8988T (cell line): ENCODE measurements around the gene RAB8A.

Source experiments
- DNase-seq: peaks from one replicate; pipeline ENCODE4 v3.0.0; 2011

RAB8A gene

DNA sequence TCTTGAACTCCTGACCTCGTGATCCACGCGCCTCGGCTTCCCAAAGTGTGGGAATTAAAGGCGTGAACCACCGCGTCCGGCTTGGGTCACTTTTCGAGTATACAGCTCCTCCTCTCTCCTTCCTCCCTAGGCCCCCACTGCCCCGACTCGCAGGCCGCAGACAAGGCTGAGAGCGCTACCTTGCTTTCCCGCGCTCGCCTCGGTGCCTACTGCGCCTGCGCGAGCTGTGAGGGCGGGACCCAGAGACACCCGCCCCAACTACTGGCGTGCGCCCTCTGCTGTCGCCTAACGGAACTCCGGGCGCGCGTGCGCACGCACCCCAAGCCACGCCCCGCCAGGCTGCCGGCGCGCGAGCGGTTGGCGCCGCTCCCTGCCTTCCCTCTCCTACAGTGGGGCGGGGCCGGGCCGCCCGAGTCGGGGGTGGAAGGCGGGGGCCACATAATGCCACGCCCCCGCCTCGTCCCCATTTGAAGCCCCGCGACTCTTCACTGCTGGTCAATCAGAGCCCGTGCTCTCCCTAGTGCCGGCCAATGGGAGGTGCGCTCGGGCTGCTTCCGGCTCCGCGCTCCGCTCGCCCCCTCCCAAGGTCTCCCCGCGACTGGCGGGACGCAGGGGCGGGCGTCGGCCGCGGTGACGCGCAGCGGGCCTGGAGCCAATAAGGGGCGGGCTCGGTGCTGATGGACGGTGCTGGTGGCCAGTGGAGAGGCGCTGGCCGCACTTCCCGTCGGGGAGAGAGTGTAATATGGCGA, at the start of gene RAB8A:
RAB8A (plus strand) TSS at position 730 of the 749 bp plus-strand sequence; CDS start at position 743, 13 bp downstream.
- DNase-seq: peak; percentile 95

DNA sequence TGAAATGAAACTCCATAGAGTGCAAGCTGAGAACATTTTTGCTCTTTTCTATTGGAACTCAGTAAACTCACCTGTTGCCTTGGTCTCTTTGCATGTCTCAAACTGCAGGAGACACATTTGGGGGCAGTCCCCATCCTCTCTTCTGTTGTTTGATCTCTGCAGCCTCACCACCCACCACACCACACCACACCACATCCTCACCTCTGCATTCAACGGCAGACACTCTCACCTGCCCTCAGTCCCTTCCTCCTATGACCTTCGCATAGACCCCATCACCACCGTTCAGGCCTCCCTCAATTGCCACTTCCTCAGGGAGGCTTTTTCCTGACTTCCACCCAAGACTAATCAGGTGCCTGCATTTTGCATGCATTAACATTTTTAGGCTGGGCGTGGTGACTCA, 49.7 kb upstream of the RAB8A start:
- no peak for DNase-seq

DNA sequence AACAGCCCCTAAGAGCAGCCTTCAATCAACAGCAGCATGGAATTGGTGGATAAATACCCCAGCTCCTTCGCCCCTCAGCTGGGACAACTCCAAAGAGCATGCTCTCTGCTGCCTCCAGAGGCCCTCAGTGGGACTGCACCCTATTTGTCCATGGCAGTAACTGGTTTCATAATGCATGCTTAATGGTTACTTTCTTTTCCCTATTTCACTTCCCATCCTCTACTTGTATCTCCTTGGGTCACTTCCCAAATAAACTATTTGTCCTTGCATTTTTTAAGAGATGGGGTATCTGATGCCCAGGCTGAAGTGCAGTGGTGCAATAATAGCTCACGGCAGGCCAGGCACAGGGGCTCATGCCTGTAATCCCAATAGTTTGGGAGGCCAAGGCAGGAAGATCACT, 48.9 kb upstream of the RAB8A start:
- no peak for DNase-seq

DNA sequence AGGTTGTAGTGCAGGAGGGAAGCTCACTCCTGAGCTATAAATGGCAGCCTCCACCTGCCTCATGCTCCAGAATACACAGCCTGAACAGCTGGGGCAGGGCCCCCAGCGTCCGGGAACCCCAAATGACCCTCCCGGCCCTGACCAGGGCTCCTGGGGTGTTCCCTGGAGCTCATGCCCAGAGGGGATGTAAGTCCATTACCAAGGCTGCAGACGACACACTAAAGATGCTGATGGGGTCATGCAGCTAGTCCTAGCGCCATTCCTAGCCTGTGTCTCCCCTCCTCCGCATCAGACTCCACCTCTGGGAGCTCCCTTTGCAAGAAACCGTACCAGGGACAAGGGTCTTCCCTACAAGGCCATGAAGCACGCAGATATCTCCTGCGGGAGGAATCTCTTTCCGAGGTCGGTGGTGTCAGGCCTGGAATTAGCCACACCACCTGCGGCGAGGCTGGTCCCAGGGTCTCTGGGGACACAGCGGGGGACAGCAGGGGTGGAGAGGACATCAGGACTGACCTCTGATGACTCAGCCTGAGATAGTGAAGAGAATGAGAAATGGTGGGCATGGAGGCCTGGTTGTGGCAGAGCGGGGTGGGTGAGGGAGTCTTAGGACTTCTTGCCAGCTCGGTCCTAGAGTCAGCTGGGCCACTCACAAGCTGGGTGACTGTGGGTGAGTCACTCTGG, 47.3 kb upstream of the RAB8A start:
- DNase-seq: no peak

DNA sequence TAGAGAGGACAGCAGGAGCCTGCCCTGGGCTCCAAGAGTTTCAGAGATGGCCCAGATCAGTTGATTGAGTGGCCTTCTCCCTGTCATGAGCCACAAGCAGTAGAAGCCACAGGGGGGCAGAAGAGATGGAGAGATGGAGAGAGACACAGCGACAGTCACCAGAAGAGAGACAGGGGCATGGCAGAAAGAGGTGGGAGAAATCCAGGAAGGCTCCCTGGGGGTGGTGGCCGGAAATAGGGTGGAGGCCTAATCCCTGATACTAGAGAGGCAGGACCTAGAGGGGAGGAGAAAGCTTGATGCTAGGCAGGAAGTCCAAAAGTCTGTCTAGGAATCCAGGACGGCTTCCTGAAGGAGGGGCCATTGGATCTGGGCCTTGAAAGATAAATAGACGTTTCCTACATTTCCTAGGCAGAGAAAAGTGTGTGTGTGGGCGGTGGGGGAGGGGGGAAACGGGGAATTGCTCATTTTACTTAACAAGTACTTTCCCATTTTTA, 45.0 kb upstream of the RAB8A start:
- peak; percentile 55 for DNase-seq

DNA sequence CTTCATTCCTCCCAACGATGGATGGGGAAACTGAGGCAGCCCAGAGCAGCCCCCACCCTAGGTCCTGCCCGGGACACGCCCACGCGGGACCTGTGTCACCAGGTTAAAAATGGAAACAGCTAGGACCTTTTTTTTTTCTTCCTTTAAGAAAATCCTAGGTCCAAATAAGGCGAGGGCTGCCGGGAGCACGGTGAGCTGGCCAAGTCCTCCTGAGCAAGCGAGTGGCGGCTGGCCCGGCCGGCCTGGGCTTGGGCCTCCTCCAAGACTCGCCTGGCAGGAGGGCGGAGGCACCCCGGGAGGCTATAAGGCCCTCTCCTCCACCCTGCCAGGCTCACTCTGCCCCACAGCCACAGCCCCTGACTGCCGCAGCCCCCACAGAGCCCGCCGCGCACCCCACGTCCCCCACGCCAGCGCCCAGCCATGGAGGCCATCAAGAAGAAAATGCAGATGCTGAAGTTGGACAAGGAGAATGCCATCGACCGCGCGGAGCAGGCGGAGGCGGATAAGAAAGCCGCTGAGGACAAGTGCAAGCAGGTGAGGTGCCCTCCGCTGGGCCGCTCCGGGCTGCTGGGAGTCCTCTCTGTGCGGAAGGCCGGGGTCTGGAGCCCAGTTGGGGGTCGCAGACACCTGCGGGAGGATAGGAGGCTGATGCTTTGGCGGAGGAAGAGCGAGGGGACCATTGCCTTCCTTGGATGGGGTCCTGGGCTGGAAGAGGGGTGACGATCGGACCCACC, 44.3 kb upstream of the RAB8A start:
- no peak for DNase-seq

DNA sequence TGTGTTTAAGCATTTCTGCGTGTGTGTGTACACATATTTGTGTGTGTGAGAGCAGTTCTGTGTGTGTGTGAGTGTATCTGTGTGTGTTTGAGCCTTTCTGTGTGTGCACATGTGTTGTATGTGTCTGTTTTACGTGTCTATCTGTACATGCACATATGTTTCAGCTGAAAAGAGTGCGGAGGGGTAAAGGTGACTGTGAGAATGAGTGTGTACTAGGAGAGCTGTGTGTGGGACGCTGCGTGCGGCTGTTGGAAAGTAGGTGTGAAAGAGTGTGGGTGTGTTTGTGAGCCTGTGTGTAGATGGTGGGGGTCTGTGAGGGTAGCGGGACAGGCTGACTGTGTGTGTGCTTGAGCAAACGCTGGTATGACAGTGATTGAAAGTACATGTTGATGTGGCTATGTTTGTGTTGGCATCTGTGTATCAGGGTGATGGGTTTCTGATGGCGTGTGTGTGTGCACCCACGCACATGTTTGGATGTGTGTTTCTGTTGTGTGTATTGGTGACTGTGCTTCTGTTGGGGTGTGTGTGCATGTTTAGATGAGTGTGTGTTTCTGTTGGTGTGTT, 42.9 kb upstream of the RAB8A start:
- no peak for DNase-seq

DNA sequence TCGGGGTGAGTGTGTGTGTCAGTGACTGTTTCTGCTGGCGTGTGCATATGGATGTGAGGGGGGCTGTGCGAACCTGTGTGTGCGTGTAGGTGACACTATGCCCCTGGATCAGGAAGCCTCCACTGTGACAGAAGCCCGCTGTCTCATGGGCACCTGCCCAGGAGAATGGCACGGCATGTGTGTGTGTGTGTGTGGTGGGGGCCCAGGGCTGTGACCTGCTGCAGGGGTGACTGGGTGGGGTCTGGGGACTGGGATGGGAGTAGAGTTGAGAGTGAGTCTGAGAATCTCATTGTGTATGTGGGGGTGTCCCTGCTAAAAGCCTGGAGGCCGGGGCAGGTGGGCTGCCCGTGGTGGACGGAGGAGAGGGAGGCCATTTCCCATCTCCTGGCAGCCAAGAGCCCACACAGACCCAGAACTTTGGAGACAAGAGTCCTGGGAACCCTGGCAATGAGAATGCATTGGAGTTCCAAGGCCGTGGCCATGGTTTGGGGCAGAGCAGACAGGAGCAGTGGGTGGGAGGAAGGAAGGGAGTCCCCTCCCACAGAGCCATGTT, 41.8 kb upstream of the RAB8A start:
- DNase-seq: no peak

DNA sequence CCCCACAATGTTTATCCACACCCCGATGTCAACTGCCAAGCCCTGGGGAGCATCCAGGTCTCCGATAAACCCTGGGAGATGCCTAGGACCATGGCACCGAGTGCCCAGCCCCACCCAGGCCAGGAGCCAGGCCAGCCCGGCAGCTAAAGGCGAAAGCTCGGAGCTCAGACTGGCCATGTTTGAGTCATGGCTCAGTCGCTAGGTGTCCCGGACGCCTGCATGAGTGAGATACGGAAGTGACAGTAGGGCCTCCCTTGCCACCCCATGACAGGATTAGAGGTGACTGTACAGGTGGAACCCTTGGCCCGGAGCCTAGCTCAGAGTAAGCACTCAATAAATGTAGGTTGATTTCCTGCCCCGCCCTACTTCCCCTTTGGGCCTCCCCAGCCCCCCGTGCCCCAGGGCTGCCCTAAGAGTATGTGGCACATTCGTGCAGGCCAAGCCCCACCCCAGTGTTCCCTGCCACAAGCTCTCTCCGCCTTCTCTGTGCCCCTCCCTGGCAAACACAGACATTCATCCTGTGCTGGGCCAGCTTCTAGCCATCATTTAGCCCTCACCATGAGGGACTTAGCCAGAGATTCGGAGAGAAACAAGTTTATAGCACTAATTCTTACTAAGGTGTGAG, 41.2 kb upstream of the RAB8A start:
- DNase-seq: peak; percentile 71

DNA sequence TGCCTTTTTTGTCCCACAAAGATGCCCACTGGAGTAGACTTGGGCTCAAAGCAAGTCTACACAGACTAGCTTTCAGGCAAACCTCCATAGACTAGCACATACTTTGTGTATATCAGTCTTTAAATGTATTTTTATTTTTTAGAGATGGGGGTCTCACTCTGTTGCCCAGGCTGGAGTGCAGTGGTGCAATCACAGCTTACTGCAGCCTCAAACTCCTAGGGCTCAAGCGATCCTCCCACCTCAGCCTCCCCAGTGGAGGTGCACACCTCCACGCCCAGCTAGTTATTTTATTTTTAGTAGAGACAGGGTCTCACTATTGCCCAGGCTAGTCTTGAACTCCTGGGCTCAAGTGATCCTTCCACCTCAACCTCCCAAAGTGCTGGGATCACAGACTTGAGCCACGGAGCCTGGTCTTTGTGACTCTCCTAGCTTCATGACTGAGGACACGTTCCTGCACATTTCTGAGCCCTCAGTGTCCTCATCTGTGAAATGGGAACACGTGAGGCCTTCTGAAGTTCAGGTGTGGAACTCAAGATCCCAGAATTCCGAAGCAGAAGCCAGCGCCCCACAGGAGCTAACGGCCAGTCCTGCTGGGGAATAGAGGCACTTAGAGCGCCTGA, 40.5 kb upstream of the RAB8A start:
- no peak for DNase-seq

DNA sequence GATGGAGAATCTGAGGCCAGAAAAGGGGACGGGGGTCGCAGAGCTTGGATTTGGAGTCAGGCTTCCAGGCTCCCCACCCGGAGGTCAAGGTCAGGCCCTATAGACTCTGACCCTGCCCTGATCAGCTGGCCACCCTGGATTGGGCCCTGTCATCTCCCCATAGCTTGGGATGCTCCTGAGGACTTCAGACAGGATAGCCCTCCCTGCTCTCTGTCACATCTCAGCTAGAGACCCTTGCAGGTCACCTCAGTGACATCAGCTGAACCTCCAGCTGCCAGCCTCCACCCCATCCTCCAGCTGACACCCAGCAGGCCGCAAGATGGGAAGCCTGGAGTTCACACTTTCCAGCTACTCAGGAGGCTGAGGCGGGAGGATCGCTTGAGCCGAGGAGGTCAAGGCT, 38.2 kb upstream of the RAB8A start:
- no peak for DNase-seq

DNA sequence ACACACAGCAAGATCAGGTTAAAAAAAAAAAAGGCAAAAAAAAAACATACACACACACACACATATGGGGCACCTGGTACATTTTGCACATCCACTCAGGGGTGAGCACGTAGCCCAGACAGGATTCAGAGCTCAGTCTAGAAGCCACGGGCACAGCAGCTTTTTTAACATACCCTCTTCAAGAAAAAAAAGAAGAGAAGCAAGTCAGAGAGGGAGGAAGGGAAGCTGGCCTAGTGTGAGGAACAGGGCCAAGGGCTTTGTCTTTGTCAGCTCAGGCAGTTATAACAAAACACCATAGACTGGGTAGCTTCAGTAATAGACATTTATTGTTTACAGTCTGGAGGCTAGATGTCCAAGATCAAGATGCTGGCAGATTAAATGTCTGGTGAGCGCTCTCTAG, 37.7 kb upstream of the RAB8A start:
- no peak for DNase-seq

DNA sequence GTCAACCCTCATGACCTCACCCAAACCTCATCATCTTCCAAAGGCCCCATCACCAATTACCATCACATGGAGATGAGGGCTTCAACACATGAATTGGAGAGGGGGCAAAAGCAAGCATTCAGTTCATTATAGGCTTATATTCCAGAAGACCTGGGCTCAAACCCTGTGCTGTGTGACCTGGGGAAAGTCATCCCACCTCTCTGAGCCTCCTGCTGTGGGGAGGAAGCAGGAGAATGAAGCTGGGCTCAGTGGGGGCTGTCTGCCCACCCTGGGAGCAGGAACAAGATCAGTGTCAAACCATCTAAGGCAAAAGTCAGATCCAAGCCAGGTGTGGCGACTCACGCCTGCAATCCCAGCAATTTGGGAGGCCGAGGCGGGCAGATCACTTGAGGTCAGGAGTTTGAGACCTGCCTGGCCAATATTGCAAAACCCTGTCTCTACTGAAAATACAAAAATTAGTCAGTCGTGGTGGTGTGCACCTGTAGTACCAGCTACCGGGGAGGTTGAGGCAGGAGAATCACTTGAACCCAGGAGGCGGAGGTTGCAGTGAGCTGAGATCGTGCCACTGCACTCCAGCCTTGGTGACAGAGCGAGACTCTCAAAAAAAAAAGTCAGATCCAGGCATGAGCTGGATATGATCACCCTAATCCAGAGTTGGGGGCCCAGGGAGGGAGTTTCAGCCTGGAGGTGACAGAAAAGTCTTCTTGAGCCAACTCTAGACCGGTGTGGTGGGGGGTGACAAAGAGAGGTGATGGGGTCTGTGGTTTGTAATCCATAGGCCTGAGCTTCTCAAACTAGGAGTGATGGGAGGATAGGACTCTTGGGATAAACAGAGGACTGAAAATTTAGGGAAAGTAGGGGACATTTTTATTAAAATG, 37.0 kb upstream of the RAB8A start:
- DNase-seq: no peak

DNA sequence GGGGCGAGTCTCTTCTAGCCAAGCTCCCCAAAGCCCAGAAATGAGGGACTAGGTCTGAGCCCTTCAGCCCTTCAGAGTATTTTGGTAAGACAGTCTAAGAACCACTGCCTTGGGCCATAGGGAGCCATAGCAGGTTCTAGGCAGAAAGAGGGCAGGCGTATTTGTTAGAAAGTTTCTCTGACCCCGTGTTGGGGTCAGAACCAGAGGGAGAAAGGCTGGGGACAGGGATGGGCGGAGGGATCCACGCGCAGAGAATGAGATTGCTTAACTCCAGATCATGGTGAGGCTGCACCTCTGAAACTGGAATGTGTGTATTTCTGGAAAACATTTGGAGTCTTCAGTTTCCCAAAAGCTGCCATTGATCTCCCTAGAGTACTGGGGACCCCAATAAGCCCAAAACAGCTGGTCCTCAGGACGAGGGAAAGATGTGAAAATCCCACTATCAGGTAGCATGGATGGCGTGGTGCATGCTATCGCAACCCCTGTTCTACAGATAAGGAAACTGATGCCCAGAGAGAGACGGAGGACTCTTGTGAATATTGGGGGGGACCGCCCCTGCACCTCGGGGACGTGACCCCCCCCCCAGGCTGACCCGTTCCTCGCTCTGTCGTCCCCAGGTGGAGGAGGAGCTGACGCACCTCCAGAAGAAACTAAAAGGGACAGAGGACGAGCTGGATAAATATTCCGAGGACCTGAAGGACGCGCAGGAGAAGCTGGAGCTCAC, 36.1 kb upstream of the RAB8A start:
- DNase-seq: no peak

DNA sequence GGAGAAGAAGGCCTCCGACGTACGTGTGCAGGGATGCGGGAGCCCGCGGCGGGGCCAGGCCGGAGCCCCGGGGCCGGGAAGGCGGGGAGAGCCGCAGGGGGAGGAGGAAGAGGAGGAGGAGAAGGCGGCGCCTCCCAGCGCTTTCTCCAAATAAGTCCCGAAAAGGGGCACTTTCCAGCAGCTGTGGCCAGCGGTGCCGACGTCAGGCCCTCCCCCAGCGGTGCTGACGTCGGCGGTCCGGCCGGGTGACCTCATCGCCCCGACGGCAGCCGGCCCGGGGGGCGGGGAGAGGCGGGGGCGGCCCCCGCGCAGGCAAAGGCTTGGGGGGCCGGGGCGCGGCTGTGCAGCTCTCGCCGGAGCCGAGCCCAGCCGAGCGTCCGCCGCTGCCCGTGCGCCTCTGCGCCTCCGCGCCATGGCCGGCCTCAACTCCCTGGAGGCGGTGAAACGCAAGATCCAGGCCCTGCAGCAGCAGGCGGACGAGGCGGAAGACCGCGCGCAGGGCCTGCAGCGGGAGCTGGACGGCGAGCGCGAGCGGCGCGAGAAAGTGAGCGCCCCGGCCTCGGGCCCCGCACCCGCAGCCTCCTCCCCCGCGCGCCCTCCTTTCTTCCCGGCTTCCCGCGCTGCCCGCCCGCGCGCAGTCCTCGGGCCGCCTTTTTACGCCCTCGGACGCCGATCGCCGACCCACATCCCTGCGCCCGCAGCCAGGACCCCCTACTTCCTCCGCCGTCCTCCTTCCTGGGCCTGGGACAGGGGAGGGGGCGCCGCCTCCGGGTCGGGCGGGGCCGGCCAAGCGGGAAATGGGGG, 35.3 kb upstream of the RAB8A start, which contains the start of gene TPM4:
TPM4 (plus strand) TSS at position 342 of the 804 bp plus-strand sequence; CDS start at position 413, 71 bp downstream.
- peak; percentile 61 for DNase-seq

DNA sequence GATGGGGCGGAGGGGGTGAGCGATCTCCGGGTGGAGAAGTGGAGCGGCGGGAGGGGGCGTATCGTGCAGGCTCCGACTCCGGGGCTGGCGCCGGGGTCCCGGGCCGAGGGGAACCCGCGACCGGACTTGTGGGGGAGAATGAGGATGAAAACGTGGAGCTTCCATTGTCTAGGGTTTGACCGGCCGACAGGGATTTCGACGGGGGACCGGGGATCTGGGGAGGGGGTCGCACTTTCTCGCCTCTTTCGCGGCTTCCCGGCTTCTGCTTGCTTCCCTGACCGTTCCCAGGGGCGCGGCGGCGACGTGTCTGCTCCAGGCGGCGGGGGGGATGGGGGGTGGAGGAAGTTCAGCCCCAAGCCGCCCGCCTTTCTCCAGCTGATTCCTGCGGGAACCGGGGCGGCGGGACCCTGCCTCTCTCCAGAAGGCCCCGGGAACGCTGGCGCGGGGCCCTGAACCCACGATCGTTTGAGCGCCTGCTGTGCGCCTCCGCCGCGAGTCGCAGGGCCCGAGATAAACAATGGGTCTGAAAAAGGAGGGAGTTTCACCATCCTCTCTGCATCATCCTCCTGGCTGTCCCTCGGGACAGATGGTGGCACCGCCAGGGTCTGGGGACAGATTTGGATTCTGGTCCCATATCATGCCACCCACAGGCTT, 34.6 kb upstream of the RAB8A start:
- DNase-seq: no peak

DNA sequence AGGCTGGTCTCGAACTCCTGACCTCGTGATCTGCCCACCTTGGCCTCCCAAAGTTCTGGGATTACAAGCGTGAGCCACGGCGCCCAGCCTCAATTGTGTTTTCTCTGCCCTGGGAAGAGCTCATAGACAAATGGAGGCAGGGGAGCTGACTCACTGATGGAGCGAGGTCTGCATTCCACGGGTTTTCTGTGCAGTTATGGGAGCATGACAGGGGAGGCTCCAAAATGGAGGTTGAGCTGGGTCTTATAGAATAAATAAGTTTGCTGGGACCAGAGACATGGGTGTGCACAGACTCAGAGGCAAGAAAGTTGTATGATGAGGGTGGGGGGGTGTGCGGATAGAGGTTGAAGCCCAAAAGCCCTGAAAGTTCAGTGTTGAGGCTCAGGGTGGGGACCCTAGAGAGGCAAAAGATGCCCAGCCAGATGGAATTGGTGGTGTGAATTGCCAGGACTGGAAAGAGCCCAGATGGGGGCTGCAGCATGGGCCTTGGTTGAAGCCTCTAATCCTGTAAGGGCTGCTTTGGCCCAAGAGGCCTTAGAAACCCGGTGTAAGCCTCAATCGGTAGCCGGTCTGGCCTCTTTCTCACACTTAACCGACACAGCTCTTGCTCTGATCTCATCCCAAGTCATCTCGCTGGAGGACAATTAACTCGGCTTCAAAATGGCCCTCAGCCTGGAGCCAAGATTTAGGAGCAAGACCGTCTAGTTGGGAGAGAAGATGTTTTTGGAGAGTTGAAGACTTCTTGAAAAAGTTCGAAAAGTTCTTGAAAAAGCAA, 33.5 kb upstream of the RAB8A start:
- DNase-seq: no peak
